ENCODE measurements around the gene CACNA1A. TPM values are rescaled to one million over a fixed set of nuclear protein-coding genes. Genes with fewer than 3 reads are reported as not detected.

The CACNA1A gene
- polyA plus RNA-seq, 1 donor from 2014 or later: 3.1 TPM

- no peaks in the 10 kb centered on the region for H3K36me3 Mint-ChIP-seq
- peaks cover 33% of the 10 kb centered on the region for H3K27me3 Mint-ChIP-seq
- H3K4me1 Mint-ChIP-seq: peaks cover 0 to 1% (median 0%) of the 10 kb centered on the region in 3 donors
- H3K27ac Mint-ChIP-seq: no peak overlapping the region
- H3K4me3 Mint-ChIP-seq: no peak overlapping the region
- H3K9me3 Mint-ChIP-seq: peaks cover 0 to 3% (median 0%) of the 10 kb centered on the region in 3 donors
These were observed 202.7 kb downstream of the CACNA1A start for GRCh38 chr19:13303381-13304129.

GRCh38 chr19:13302526-13303270 lies 203.6 kb downstream of the CACNA1A start:
- Mint-ChIP-seq H3K36me3 (no peaks in the 10 kb centered on the region), H3K9me3 (peaks cover 0 to 3% (median 0%) of the 10 kb centered on the region in 3 donors), H3K27ac (no peak overlapping the region), H3K4me1 (peaks cover 0 to 1% (median 0%) of the 10 kb centered on the region in 3 donors), H3K27me3 (peaks cover 35% of the 10 kb centered on the region), H3K4me3 (no peak overlapping the region)

GRCh38 chr19:13301627-13302334 lies 204.5 kb downstream of the CACNA1A start:
- Mint-ChIP-seq H3K4me1 (peaks cover 0 to 1% (median 0%) of the 10 kb centered on the region in 3 donors), H3K27me3 (peaks cover 36% of the 10 kb centered on the region), H3K4me3 (no peak overlapping the region), H3K27ac (no peak overlapping the region), H3K9me3 (peaks cover 0 to 3% (median 0%) of the 10 kb centered on the region in 3 donors), H3K36me3 (no peaks in the 10 kb centered on the region)

GRCh38 chr19:13300421-13301030 lies 205.8 kb downstream of the CACNA1A start:
- peaks cover 33% of the 10 kb centered on the region for H3K27me3 Mint-ChIP-seq
- H3K4me3 Mint-ChIP-seq: no peak overlapping the region
- peaks cover 0 to 1% (median 0%) of the 10 kb centered on the region in 3 donors for H3K4me1 Mint-ChIP-seq
- H3K27ac Mint-ChIP-seq: no peak overlapping the region
- no peaks in the 10 kb centered on the region for H3K36me3 Mint-ChIP-seq
- H3K9me3 Mint-ChIP-seq: peaks cover 0 to 3% (median 0%) of the 10 kb centered on the region in 3 donors

- Mint-ChIP-seq H3K36me3 (no peaks in the 10 kb centered on the region), H3K4me1 (peaks cover 0 to 2% (median 0%) of the 10 kb centered on the region in 3 donors), H3K4me3 (no peak overlapping the region), H3K27me3 (peaks cover 32% of the 10 kb centered on the region), H3K27ac (no peak overlapping the region), H3K9me3 (peaks cover 0 to 2% (median 0%) of the 10 kb centered on the region in 3 donors)
These were observed 206.4 kb downstream of the CACNA1A start for GRCh38 chr19:13299838-13300237.

- Mint-ChIP-seq H3K27me3 (peaks cover 27% of the 10 kb centered on the region), H3K9me3 (no peaks in the 10 kb centered on the region), H3K4me3 (no peak overlapping the region), H3K4me1 (peaks cover 0 to 3% (median 0%) of the 10 kb centered on the region in 3 donors), H3K36me3 (no peaks in the 10 kb centered on the region), H3K27ac (no peak overlapping the region)
These were observed 207.5 kb downstream of the CACNA1A start for GRCh38 chr19:13298565-13299481.

GRCh38 chr19:13297023-13297422 lies 209.3 kb downstream of the CACNA1A start:
- peaks cover 0 to 3% (median 0%) of the 10 kb centered on the region in 3 donors for H3K4me1 Mint-ChIP-seq
- H3K27ac Mint-ChIP-seq: no peak overlapping the region
- peaks cover 0 to 1% (median 0%) of the 10 kb centered on the region in 3 donors for H3K9me3 Mint-ChIP-seq
- peaks cover 19% of the 10 kb centered on the region for H3K27me3 Mint-ChIP-seq
- H3K36me3 Mint-ChIP-seq: no peaks in the 10 kb centered on the region
- H3K4me3 Mint-ChIP-seq: no peak overlapping the region

- Mint-ChIP-seq H3K27me3 (peaks cover 18% of the 10 kb centered on the region), H3K4me1 (peaks cover 0 to 3% (median 0%) of the 10 kb centered on the region in 3 donors), H3K27ac (no peak overlapping the region), H3K36me3 (no peaks in the 10 kb centered on the region), H3K4me3 (no peak overlapping the region), H3K9me3 (peaks cover 0 to 1% (median 0%) of the 10 kb centered on the region in 3 donors)
These were observed 211.3 kb downstream of the CACNA1A start for GRCh38 chr19:13294812-13295567.

GRCh38 chr19:13291913-13292312 lies 214.4 kb downstream of the CACNA1A start:
- no peaks in the 10 kb centered on the region for H3K36me3 Mint-ChIP-seq
- H3K4me3 Mint-ChIP-seq: no peak overlapping the region
- no peak overlapping the region for H3K27ac Mint-ChIP-seq

GRCh38 chr19:13290741-13291140 lies 215.5 kb downstream of the CACNA1A start:
- H3K27me3 Mint-ChIP-seq: peaks cover 5% of the 10 kb centered on the region

More at GRCh38 chr19:13291913-13292312, 214.4 kb downstream of the CACNA1A start:
- Mint-ChIP-seq H3K4me1 (peaks cover 0 to 3% (median 0%) of the 10 kb centered on the region in 3 donors), H3K27me3 (peaks cover 6% of the 10 kb centered on the region), H3K9me3 (peaks cover 0 to 1% (median 0%) of the 10 kb centered on the region in 3 donors)

GRCh38 chr19:13289295-13289694 lies 217.0 kb downstream of the CACNA1A start:
- peaks cover 5% of the 10 kb centered on the region for H3K27me3 Mint-ChIP-seq

More at GRCh38 chr19:13290741-13291140, 215.5 kb downstream of the CACNA1A start:
- Mint-ChIP-seq H3K27ac (no peak overlapping the region), H3K36me3 (no peaks in the 10 kb centered on the region), H3K9me3 (peaks cover 0 to 1% (median 0%) of the 10 kb centered on the region in 3 donors), H3K4me1 (peaks cover 0 to 3% (median 0%) of the 10 kb centered on the region in 3 donors), H3K4me3 (no peak overlapping the region)

GRCh38 chr19:13286195-13286985 lies 219.9 kb downstream of the CACNA1A start:
- peaks cover 0 to 2% (median 0%) of the 10 kb centered on the region in 3 donors for H3K4me1 Mint-ChIP-seq
- H3K4me3 Mint-ChIP-seq: no peak overlapping the region
- H3K27me3 Mint-ChIP-seq: peaks cover 9% of the 10 kb centered on the region
- H3K27ac Mint-ChIP-seq: no peak overlapping the region
- H3K36me3 Mint-ChIP-seq: no peaks in the 10 kb centered on the region
- H3K9me3 Mint-ChIP-seq: no peaks in the 10 kb centered on the region

More at GRCh38 chr19:13289295-13289694, 217.0 kb downstream of the CACNA1A start:
- Mint-ChIP-seq H3K4me3 (no peak overlapping the region), H3K36me3 (no peaks in the 10 kb centered on the region), H3K4me1 (no peaks in the 10 kb centered on the region), H3K27ac (no peak overlapping the region), H3K9me3 (peaks cover 0 to 1% (median 0%) of the 10 kb centered on the region in 3 donors)
